HG03108 (cell line): ENCODE measurements around the gene CSPG4.
"Not testable (repeated sequence)": the region's sequence is repeated elsewhere in the genome, so short reads cannot be mapped to it uniquely, and the experiment has no call there.

Experiments used
- ATAC-seq: cut with Tn5 transposase; IDR thresholded peaks from one replicate; pipeline ENCODE4 v1.9.1; 2021; ENCODE audit warnings: moderate library complexity; ENCODE audit not compliant: unreplicated experiment

Gene CSPG4

DNA sequence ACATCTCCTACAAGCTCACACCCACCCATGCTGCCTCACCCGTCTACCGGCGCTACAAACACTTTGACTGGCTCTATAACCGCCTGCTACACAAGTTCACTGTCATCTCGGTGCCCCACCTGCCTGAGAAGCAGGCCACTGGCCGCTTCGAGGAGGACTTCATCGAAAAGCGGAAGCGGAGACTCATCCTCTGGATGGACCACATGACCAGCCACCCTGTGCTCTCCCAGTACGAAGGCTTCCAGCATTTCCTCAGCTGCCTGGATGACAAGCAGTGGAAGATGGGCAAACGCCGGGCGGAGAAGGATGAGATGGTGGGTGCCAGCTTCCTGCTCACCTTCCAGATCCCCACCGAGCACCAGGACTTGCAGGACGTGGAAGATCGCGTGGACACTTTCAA is 62.8 kb downstream of the CSPG4 start:
- no peak for ATAC-seq

DNA sequence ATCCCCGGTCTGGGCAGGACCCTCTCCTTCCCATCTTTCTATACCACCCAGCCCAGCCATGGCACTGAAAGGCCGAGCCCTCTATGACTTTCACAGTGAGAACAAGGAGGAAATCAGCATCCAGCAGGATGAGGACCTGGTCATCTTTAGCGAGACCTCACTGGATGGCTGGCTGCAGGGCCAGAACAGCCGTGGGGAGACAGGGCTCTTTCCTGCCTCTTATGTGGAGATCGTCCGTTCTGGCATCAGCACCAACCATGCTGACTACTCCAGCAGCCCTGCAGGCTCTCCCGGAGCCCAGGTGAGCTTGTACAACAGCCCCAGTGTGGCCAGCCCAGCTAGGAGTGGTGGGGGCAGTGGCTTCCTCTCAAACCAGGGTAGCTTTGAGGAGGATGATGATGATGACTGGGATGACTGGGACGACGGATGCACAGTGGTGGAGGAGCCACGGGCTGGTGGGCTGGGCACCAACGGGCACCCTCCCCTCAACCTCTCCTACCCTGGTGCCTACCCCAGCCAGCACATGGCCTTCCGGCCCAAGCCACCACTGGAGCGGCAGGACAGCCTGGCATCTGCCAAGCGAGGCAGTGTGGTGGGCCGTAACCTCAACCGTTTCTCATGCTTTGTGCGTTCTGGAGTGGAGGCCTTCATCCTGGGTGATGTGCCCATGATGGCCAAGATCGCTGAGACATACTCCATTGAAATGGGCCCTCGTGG is 63.4 kb downstream of the CSPG4 start:
- ATAC-seq = no peak

DNA sequence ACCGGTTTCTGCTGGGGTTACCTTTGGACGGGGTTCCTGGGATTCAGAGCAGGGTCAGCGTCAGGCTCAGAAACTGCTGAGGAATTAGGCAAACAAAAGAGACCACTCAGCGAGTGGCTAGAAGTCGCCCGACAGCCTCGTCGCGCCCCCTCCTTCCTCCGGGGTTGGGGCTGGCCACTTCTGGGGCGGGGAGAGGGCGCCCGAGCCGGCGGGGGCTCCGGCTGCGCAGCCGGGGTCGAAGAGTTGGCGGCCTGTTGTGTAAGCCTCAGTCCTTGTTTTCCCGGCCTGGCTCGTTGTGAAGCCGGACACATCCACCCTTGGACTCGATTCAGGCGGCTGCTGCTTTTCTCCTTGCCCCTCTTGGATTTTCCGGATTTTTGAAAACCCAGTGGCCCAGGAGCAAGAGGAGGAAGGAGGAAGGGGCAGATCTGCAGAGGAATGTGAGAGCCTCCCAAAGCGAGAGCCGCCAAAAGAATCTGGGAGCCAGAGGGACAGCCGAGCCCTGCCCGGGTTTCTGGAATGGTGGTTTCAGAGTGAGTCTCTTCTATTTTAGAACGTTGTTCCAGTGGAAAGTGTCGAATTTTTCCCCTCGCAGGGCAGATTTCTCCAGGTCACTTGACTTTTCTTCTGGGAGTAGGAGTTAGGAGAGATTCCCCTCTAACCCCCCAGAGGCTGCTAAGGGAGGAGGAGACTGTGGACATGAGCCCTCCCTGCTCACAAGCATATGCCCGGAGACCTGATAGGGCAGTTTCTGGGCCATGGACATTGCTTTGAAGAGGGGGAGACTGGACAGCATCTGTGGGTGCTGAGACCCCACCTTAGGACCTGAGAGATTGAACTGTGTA is 64.3 kb downstream of the CSPG4 start:
- no peak for ATAC-seq

DNA sequence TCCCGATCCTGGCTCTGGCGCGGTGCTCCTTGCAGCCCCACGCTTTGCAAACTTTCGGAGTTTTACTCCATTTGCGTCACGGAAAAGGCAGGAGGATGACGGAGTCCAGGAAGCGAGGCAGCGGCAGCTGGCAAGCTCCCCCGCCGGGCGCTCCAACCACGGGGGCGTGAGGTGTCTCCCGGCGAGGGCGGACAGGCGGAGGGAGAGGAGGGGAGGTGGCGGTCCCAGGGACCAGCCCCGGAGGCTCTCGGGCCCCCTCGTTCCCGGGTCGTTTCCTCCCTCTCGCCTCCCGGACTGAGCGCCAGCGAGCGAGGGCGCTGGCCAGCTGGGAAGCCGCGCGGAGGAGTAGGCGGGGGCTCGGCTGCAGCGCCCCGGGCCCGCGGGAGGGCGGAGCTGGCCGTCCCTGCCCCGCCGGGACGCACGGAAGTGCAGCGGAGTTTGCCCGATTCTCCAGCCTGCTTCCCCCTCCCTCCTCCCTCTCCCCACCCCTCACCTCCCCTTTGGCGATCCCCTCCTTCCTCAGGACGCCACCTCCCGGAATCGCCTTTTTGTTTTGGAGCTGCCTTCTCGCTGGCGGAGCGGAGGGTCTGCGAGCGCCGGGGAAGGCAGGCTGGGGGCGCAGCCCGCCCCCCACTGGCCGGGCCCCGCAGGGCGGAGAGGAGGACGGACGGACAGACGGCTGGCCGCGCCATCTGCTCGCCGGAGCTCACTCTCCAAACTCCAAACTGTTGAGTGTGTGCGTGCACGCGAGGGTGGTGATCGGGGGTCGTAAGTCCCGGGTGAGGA is 65.1 kb downstream of the CSPG4 start, which contains the start of gene SNX33:
SNX33 (plus strand) TSS at position 543 of the 786 bp plus-strand sequence. CDS start 1,191 bp downstream, outside the sequence.
- no peak for ATAC-seq

DNA sequence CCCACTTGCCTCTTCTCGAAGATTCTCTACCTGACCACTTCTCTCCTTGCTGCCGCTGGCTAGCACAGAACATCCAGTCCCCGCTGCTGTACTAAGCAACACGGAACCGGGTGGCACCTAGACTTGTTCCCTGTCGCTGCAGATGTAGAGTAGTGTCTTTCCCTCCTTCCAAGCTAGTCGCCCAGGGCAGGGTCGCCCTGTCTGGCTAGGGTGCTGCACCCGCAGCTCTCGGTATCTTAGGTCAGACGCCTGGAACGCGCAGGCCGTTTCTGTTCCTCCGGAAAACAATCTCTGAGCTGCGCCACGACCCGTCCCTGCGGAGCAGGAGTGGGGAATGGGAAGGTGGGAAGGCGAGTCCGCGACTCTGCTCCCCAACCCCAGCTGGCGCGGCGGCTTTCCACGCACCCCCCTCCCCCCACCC is 65.7 kb downstream of the CSPG4 start:
- ATAC-seq = no peak

GRCh38 chr15:75646112-75646943 is 66.3 kb downstream of the CSPG4 start:
- ATAC-seq = no peak

- ATAC-seq = no peak
These were observed 68.3 kb downstream of the CSPG4 start for GRCh38 chr15:75644376-75644775.

DNA sequence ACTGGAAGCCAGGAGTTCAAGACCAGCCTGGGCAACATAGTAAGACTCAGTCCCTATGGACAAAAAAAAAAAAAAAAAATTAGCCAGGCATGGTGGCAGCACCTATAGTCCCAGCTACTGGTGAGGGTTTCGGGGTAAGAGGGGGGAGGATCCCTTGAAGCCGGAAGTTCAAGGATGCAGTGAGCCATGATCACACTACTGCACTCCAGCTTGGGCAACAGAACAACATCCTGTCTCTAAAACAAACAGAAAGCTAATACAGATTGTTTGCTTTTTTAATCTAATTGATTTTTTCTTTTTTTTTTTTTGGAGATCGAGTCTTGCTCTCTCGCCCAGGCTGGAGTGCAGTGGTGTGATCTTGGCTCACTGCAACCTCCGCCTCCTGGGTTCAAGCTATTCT is 71.0 kb downstream of the CSPG4 start:
- ATAC-seq = no peak

DNA sequence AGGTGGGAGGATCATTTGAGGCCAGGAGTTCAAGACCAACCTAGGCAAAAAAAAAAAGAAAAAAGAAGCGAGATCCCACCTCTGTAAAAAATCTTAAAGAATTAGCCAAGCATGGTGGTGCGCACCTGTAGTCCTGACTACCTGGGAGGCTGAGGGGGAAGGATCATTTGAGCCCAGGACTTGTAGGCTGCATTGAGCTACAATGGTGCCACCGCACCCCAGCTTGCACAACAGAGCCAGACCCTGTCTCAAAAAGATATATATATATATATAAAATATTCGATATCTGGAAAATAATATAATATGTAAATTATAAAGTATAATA is 71.5 kb downstream of the CSPG4 start:
- ATAC-seq = no peak

GRCh38 chr15:75640483-75641178 is 72.0 kb downstream of the CSPG4 start:
- ATAC-seq = peak; percentile 17

- peak; percentile 84 for ATAC-seq
These were observed 72.8 kb downstream of the CSPG4 start, which contains the start of gene IMP3 for GRCh38 chr15:75639709-75640482. TSS of gene IMP3 (minus strand) at chr15:75640224. CDS start at chr15:75640168, 56 bp downstream.

GRCh38 chr15:75639191-75639708 is 73.4 kb downstream of the CSPG4 start:
- no peak for ATAC-seq

DNA sequence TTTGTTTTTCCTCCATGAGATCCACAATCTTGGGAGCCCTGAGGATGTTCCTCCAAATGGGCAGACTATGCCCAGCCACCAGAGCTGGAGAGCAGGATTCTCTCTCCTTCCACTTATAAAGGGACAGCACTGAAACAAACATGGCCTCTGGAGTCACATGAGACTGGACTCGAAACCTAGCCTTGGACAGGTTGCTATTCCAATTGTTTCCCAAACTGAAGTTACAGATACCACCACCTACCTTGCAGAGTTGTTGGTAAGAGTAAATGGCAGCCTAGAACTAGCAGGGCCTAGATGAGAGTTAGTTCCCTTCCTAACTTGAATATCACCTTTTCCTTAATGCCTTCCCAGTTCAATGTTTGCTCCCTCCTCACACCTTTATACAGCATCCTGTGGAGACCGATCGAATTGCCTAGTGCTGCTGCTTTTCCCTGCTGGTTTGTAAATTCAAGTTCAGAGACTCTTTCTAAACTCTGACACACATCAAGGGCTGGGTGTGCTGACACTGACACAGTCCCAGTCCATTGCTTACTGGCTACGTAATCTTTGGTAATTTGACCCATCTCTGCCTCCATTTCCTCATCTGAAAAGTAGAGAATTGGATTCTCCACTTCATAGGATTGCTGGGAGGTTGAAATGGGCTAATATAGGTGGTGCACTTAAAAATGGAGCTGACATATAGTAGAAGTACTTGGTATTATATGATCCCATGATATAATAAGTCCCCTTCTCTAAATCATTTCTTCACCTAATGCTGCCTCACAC is 75.2 kb downstream of the CSPG4 start:
- ATAC-seq = no peak

DNA sequence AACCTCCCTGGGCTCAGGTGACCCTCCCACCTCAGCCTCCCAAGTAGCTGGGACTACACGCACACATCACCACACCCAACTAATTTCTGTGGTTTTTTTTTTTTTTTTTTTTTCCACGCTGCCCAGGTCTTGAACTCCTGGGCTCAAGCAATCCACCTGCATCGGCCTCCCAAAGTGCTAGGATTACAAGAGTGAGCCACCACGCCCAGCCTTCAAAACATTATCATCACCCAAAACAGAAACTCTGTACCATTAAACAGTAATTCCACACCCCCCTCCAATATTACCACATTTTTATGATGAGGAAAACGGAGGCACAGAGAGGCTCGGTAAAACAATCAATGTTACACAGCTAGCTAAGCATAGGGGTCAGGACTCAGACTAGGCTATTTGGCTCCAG is 76.6 kb downstream of the CSPG4 start:
- no peak for ATAC-seq

- ATAC-seq = not testable (repeated sequence)
These were observed 78.7 kb downstream of the CSPG4 start for GRCh38 chr15:75633922-75634321.

- ATAC-seq = no peak
These were observed 80.7 kb downstream of the CSPG4 start for GRCh38 chr15:75631935-75632334.

DNA sequence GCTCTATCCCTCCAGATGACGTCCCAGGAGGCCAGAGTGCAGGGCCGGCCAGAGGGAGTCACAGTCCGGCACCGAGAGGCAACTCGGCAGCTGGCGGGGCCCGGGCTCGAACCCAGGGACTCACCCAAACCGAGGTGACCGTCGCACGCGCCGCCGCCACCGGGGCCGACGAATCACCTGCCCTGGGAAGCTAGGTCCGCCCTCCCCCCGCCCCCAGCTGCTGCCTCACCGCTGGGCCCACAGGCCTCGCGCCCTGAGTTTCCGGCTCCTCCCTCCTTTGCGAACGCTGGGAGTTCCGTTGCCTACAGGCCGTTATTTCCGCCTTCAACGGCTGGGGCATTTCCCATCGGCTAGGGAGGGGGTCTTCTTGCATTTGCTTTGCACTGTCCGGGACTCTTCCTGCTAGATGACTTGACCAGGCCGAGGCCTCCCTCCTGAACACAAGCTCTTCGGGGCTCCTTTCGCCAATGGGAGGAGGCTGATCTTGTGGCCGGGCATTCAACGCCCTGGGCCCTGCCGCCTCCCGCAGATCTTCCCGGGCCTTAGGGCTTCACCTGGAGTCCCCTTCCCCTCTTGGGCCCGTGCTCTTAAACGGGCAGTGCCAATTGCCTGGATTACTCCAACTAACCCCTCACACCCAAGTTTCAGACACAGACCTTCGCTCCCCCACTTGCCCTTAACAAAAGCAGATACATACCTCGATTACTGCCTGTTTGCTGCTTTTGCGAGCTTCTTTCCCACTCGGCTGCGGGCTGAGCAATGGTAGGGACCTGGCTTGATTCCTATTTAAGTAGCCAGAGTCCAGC is 86.9 kb downstream of the CSPG4 start, which contains the start of gene SNUPN:
SNUPN (minus strand) TSS at position 184 of the 806 bp plus-strand sequence. CDS start 4,674 bp downstream, outside the sequence.
- peak; percentile 76 for ATAC-seq
